GM12874 (cell line): ENCODE measurements around the gene NT5C3B.

Experiments
- CTCF ChIP-seq: IDR thresholded peaks from 2 replicates; pipeline ENCODE4 v1.5.1; 2011; ENCODE audit warnings: low read depth, mild to moderate bottlenecking, control low read depth, low read length, moderate library complexity; ENCODE audit not compliant: insufficient read depth

The NT5C3B gene

DNA sequence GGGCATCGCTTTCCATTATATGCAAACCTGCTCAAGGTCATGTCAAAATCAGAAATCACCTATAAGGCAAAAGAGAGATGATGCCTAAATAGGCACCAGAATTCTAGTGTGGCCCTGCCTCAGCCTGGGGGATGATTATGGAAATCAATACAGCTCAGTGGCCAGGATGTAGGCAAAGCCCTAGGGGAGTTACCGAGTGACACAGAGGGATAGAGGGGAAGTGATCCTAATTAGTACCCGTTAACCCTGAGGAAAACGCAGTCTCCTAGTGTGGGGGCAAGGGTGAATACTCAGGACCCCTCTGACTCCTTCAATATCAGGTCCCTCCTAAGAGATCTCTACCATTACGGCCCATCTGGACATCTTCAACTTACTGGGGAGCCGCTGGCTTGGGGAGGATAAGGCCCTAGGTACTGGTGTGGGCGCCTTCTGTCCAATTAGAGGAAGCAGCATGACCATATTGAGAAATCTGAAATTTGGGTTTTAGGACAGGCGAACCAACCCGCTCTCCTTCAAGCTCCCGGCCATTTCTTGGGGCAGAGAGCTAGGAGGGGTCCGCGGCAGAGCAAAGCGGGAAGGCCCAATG lies 725 bp downstream of the NT5C3B start:
- TF ChIP-seq CTCF, result no peak

- TF ChIP-seq CTCF, result no peak
Measured at GRCh38 chr17:41825175-41825845, 10.7 kb downstream of the NT5C3B start.

- TF ChIP-seq CTCF, result no peak
Measured at GRCh38 chr17:41824086-41824485, 11.9 kb downstream of the NT5C3B start.

GRCh38 chr17:41823580-41823979 lies 12.5 kb downstream of the NT5C3B start:
- TF ChIP-seq CTCF, result no peak

DNA sequence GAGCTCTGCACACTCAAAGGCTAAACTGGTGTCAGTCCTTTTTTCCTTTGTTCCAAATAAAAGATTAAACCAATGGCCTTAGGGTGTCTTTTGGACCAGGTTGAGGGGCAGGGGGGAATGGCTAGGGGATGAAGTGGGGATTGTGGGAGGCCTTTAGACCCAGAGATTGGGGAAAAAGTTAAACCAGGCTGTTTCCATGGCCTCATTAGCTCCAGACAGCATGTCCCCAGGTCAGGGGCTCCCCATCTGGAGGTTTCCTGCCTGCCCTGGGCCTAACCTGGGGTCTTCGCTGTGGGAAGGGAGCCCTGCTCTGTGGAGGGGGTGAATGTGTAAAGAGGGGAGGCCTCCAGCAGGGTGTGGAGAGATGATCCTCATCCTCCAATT lies 12.9 kb downstream of the NT5C3B start:
- TF ChIP-seq CTCF, result no peak

DNA sequence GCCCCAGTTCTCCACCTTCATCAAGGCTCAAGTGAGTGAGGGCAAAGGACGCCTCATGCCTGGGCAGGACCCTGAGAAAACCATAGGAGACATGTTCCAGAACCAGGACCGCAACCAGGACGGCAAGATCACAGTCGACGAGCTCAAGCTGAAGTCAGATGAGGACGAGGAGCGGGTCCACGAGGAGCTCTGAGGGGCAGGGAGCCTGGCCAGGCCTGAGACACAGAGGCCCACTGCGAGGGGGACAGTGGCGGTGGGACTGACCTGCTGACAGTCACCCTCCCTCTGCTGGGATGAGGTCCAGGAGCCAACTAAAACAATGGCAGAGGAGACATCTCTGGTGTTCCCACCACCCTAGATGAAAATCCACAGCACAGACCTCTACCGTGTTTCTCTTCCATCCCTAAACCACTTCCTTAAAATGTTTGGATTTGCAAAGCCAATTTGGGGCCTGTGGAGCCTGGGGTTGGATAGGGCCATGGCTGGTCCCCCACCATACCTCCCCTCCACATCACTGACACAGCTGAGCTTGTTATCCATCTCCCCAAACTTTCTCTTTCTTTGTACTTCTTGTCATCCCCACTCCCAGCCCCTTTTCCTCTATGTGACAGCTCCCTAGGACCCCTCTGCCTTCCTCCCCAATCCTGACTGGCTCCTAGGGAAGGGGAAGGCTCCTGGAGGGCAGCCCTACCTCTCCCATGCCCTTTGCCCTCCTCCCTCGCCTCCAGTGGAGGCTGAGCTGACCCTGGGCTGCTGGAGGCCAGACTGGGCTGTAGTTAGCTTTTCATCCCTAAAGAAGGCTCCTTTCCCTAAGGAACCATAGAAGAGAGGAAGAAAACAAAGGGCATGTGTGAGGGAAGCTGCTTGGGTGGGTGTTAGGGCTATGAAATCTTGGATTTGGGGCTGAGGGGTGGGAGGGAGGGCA lies 13.6 kb downstream of the NT5C3B start:
- TF ChIP-seq CTCF, result no peak

DNA sequence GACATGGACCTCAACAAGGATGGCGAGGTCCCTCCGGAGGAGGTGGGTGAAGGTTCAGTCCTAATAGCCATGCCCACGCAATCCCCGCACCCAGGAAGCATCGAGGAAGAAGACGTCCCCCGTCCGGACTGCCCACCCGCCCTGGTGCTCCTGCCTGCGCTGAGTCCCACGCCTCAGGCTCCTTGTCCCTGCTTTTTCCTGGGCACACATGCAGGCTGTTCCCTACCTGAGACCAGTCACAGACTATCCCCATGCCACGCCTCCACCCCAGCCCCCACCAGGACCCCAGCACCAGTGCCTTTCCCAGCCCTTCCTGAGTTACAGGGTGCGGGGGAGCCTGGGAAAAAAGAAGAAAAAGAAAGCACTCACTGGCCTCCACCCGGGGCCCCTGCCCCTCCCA lies 14.3 kb downstream of the NT5C3B start:
- TF ChIP-seq CTCF, result no peak
